Lung (tissue), 12 donors: ENCODE results near the gene USP21. TPM values are rescaled to one million over a fixed set of nuclear protein-coding genes. Genes with fewer than 3 reads are reported as not detected.
A peak's percentile ranks its signal among the peaks of the same experiment; 100 is the strongest.

Experiments used
- ATAC-seq: fragments of 200-7000 bp; cut with Tn5 transposase; one replicate; pipeline ENCODE4 v1.9.1; 2020; ENCODE audit warnings: moderate number of reproducible peaks; ENCODE audit not compliant: insufficient read depth, low FRiP score
- DNase-seq, 3 donors: peaks; one replicate each; pipeline ENCODE4 v3.0.0-alpha.2; 2013 to 2017
- H3K27ac ChIP-seq, 2 donors: one replicate each; pipeline ENCODE4 v1.5.1; 2013; ENCODE audit warnings: mild to moderate bottlenecking in 2 of 2, moderate library complexity in 2 of 2, control low read depth in 1 of 2, inconsistent platforms in 1 of 2, low read depth in 1 of 2, low read length in 1 of 2
- H3K27me3 ChIP-seq, 3 donors: one replicate each; pipeline ENCODE4 v1.5.1; 2013; ENCODE audit warnings: low read length in 2 of 3; ENCODE audit not compliant: control insufficient read depth in 3 of 3, insufficient read depth in 3 of 3
- H3K36me3 ChIP-seq, 4 donors: one replicate each; pipeline ENCODE4 v1.5.1; 2013; ENCODE audit warnings: low read length in 4 of 4, mild to moderate bottlenecking in 1 of 4, moderate library complexity in 1 of 4; ENCODE audit not compliant: control insufficient read depth in 4 of 4, insufficient read depth in 4 of 4
- H3K4me1 ChIP-seq, 5 donors: one replicate each; pipeline ENCODE4 v1.5.1; 2013; ENCODE audit warnings: low read length in 5 of 5, mild to moderate bottlenecking in 2 of 5, moderate library complexity in 1 of 5; ENCODE audit not compliant: control insufficient read depth in 5 of 5, insufficient read depth in 5 of 5
- H3K4me3 ChIP-seq: one replicate; pipeline ENCODE4 v1.5.1; 2013; ENCODE audit warnings: mild to moderate bottlenecking, control low read depth, moderate library complexity
- H3K9ac ChIP-seq, 2 donors: one replicate each; pipeline ENCODE4 v1.5.1; 2013; ENCODE audit warnings: low read length in 2 of 2, control low read depth in 1 of 2; ENCODE audit not compliant: insufficient read depth in 1 of 2
- H3K9me3 ChIP-seq, 4 donors: one replicate each; pipeline ENCODE4 v1.5.1; 2013; ENCODE audit warnings: low read length in 3 of 4, mild to moderate bottlenecking in 1 of 4, moderate library complexity in 1 of 4; ENCODE audit not compliant: control insufficient read depth in 4 of 4, insufficient read depth in 3 of 4
- CTCF ChIP-seq: IDR thresholded peaks from 2 replicates; pipeline ENCODE4 v1.5.1; 2012; ENCODE audit warnings: mild to moderate bottlenecking; ENCODE audit errors: control extremely low read depth, extremely low read depth
- WGBS, 2 donors: extraction: QIAGEN DNeasy Blood & Tissue Kit; methylation state at CpG; one replicate each; pipeline ENCODE4 v1.1.7; 2013; 5-methylcytosine and 5-hydroxymethylcytosine counted together
- polyA plus RNA-seq, 2 donors: library from polyadenylated mRNA; stranded (reverse); fragments of 200-250 nt; gene quantifications; one replicate each; pipeline ENCODE4 v1.2.1, GENCODE V29; 2013
- total RNA-seq, 2 donors: library from RNA; depleted of rRNA in 1 of 2; stranded (reverse); fragments of >200 nt in 1 of 2; gene quantifications; one replicate each; pipeline ENCODE4 v1.2.1, GENCODE V29; 2014 to 2021
- donor health status: control.
- donor health status: control.
- donor health status: Bipolar disorder and iron deficiency.
- donor health status: healthy.
- donor health status: DM: yes; HTN: yes; CAD: no.

The USP21 gene
- total and polyA plus RNA-seq, 4 donors: 18.2 to 28.6 (median 21.2) TPM

DNA sequence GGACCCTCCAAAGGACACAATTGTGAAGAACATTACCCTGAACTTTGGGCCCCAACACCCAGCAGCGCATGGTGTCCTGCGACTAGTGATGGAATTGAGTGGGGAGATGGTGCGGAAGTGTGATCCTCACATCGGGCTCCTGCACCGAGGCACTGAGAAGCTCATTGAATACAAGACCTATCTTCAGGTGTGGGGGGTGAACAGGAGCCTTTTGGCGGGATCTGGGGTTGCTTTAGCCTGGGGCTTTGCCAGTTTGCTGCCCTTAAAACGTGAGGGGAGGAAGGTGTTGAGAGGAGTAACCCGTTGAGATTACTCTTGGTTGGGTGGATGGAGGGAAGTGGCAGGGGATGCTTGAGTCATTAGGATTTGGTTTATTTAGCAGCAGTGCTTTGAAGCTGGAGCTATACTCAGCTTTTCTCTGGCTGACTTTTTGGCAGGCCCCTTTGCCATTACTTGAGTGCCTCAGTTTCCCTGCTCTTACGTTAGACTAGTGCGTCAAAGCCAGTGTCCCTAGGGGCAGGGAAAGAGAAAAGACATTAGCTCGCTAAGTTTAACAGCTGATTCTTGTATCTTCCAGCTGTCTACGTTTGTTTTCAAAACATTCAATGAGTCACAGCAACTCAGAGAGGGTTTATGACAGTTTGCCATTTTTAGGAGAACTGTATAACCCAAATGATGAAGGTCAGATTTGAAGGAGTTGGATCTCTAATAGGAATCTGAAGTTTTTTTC, 47.3 kb downstream of the USP21 start:
- TF ChIP-seq CTCF: no peak
- no peak overlapping the region for H3K9ac ChIP-seq
- H3K27me3 ChIP-seq: no peaks in the 10 kb centered on the region
- WGBS, 2 donors: 85 to 90% methylated on average over 12 of the region's 12 CpGs
- H3K4me3 ChIP-seq: no peak overlapping the region
- peaks cover 15 to 57% (median 40%) of the 10 kb centered on the region in 4 donors for H3K36me3 ChIP-seq
- no peaks in the 10 kb centered on the region for H3K9me3 ChIP-seq
- peaks cover 5 to 19% (median 9%) of the 10 kb centered on the region in 5 donors for H3K4me1 ChIP-seq
- ATAC-seq: no peak
- DNase-seq: peak in 1 of 3 donors; percentile 53
- H3K27ac ChIP-seq: peak overlapping the region; percentile 47 to 75

- Histone ChIP-seq H3K4me3 (no peak overlapping the region), H3K36me3 (peaks cover 21 to 61% (median 44%) of the 10 kb centered on the region in 4 donors), H3K27me3 (no peaks in the 10 kb centered on the region), H3K9me3 (no peaks in the 10 kb centered on the region), H3K9ac (no peak overlapping the region), H3K27ac (peak overlapping the region in 1 of 2 donors; percentile 47), H3K4me1 (peaks cover 4 to 15% (median 9%) of the 10 kb centered on the region in 5 donors)
- no peak for TF ChIP-seq CTCF
- 73 to 79% methylated on average over 8 of the region's 8 CpGs for WGBS, 2 donors
- DNase-seq: peak in 1 of 3 donors; percentile 49
- ATAC-seq: no peak
Observed at GRCh38 chr1:161207173-161207572, 47.9 kb downstream of the USP21 start.

GRCh38 chr1:161209790-161210409, 50.6 kb downstream of the USP21 start:
- no peak overlapping the region for H3K4me3 ChIP-seq
- no peaks in the 10 kb centered on the region for H3K27me3 ChIP-seq
- H3K9ac ChIP-seq: no peak overlapping the region
- H3K9me3 ChIP-seq: no peaks in the 10 kb centered on the region
- ATAC-seq (peak; percentile 81), DNase-seq (peak; percentile 68 to 72 (median 69))
- peaks cover 0 to 12% (median 4%) of the 10 kb centered on the region in 5 donors for H3K4me1 ChIP-seq
- peaks cover 40 to 67% (median 55%) of the 10 kb centered on the region in 4 donors for H3K36me3 ChIP-seq
- TF ChIP-seq CTCF: peak; percentile 68
- H3K27ac ChIP-seq: no peak overlapping the region
- WGBS, 2 donors: 38 to 39% methylated on average over 11 of the region's 11 CpGs
